ENCODE measurements around the gene CGB5.

- TF ChIP-seq, protein P1, sequence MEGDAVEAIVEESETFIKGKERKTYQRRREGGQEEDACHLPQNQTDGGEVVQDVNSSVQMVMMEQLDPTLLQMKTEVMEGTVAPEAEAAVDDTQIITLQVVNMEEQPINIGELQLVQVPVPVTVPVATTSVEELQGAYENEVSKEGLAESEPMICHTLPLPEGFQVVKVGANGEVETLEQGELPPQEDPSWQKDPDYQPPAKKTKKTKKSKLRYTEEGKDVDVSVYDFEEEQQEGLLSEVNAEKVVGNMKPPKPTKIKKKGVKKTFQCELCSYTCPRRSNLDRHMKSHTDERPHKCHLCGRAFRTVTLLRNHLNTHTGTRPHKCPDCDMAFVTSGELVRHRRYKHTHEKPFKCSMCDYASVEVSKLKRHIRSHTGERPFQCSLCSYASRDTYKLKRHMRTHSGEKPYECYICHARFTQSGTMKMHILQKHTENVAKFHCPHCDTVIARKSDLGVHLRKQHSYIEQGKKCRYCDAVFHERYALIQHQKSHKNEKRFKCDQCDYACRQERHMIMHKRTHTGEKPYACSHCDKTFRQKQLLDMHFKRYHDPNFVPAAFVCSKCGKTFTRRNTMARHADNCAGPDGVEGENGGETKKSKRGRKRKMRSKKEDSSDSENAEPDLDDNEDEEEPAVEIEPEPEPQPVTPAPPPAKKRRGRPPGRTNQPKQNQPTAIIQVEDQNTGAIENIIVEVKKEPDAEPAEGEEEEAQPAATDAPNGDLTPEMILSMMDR (conservative IDR thresholded peaks at IDR 0.05; ENCODE audit: low read depth, low read length) = no peak
- TF ChIP-seq EZH2 (IDR thresholded peaks at IDR 0.05; ENCODE audit: borderline replicate concordance, low read depth, low read length, poor library complexity, severe bottlenecking) = no peak
Measured at GRCh38 chr19:49017041-49017665, 26.5 kb upstream of the CGB5 start, which contains the start of gene LHB.

Data from A673 (cell line).